HG03175 (cell line): ENCODE data around the gene KIAA1191.
"Not testable (repeated sequence)": the region's sequence is repeated elsewhere in the genome, so short reads cannot be mapped to it uniquely, and the experiment has no call there.

Experiments used
- ATAC-seq: cut with Tn5 transposase; IDR thresholded peaks from one replicate; pipeline ENCODE4 v1.9.1; 2021; ENCODE audit warnings: mild to moderate bottlenecking, moderate library complexity; ENCODE audit not compliant: unreplicated experiment

The KIAA1191 gene

DNA sequence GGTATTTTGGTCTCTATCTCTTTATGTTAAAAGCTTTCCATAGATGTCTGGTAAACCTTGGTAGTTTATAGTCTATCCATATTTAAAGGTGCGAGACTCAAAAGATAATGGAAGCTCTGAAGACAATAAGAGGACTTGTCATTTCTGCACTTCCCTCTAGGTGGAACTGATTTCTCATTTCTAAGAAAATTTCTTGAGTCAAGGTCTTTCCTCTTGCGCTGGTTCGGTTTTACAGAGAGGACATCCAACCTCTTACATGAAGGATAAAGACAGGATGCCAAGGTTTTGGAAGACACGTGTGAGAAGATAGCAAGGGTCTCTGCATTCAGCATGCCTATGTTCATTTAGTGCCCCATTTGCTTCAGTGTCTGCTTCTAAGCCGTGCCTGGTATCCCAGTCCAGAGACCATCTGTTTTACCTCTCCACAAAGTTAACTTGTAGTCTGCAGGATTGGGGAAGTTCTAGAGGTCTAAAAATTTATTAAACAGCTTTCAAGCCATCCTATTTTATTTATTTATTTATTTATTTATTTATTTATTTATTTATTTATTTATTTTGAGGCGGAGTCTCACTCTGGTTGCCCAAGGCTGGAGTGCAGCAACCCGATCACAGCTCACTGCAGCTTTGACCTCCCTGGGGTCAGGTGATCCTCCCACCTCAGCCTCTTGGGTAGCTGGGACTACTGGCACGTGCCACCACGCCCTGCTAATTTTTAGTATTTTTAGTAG is 41.6 kb downstream of the KIAA1191 start:
- ATAC-seq: no peak

DNA sequence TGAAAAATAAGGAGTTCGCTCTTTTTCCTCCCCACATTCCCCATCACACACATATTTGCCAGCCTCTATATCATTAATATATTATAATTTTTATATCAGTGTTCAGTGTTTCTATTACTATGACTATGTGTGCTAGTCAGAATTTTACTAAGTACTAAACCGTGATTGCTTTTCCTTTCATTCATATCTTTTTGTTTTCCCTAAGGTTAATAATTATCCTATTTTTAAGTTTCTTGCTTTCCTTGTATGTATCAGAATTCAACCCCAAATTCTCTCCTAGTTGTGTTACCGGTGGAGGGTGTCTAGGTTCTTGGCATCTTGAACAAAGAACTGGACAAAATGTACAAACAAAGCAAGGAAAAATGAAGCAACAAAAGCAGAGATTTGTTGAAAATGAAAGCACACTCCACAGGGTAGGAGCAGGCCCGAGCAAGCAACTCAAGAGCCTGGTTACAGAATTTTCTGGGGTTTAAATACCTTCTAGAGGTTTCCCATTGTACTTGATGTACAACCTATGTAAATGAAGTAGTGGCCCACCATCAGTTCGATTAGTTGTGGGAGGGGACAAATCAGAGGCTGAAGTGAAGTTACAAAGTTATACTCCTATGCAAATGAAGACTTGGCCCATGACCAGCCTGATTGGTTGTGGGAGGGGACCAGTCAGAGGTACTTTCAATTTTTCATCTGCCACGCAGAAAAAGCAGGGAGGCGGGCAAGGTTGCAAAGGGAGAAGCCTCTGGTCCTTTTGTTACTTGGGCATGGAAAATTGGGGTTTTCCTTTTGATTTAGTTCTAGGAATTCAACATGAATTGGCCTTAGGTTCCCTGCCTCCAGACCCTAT is 43.8 kb downstream of the KIAA1191 start:
- no peak for ATAC-seq

DNA sequence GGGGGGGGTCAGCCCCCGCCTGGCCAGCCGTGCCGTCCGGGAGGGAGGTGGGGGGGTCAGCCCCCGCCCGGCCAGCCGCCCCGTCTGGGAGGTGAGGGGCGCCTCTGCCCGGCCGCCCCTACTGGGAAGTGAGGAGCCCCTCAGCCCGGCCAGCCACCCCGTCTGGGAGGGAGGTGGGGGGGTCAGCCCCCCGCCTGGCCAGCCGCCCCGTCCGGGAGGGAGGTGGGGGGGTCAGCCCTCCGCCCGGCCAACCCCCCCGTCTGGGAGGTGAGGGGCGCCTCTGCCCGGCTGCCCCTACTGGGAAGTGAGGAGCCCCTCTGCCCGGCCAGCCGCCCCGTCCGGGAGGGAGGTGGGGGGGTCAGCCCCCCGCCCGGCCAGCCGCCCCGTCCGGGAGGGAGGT is 56.2 kb downstream of the KIAA1191 start:
- ATAC-seq: not testable (repeated sequence)
